ENCODE measurements around the gene BAX. TPM values are rescaled to one million over a fixed set of nuclear protein-coding genes. Genes with fewer than 3 reads are reported as not detected.
A peak's percentile ranks its signal among the peaks of the same experiment; 100 is the strongest.

BAX gene
- total and polyA plus RNA-seq, 9 of the 15 experiments (the other 6 are each of a cell fraction or from before 2014, with no cell fraction given), result 3.2 to 95.4 (median 44.5) TPM

DNA sequence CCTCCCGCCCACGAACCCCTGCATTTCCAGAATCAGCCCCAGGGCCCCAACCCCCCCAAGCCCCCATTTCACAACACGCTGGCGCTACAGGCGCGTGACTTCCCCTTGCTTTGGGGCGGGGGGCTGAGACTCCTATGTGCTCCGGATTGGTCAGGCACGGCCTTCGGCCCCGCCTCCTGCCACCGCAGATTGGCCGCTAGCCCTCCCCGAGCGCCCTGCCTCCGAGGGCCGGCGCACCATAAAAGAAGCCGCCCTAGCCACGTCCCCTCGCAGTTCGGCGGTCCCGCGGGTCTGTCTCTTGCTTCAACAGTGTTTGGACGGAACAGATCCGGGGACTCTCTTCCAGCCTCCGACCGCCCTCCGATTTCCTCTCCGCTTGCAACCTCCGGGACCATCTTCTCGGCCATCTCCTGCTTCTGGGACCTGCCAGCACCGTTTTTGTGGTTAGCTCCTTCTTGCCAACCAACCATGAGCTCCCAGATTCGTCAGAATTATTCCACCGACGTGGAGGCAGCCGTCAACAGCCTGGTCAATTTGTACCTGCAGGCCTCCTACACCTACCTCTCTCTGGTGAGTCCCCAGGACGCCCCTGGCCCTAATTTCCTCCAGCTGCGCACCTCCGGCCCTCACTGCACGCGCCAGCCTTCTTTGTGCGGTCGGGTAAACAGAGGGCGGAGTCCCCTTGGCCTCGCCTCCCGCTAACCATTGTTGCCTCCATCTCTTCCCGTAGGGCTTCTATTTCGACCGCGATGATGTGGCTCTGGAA is 10.5 kb downstream of the BAX start, which contains the start of gene FTL (continued):
- TF ChIP-seq SETDB1 (IDR thresholded peaks at IDR 0.05; ENCODE audit: low read length) (no peak), CEBPG (CRISPR knock-in tag; IDR thresholded peaks at IDR 0.05) (peak; percentile 50; the same call in 1 of the 2 replicates), CEBPG (tag; conservative IDR thresholded peaks at IDR 0.05 in 1 of 2, IDR thresholded peaks at IDR 0.05 in 1 of 2) (peak; percentile 76 to 85; a peak in 3 of 4 replicates), GTF2A2 (tag; IDR thresholded peaks at IDR 0.05) (peak; percentile 94), ERF (CRISPR knock-in tag; IDR thresholded peaks at IDR 0.05) (peak; percentile 16; the same call in 1 of the 2 replicates), SRSF1 (IDR thresholded peaks at IDR 0.05; ENCODE audit: low read depth, low read length) (no peak), ZNF347 (CRISPR knock-in tag; IDR thresholded peaks at IDR 0.05; ENCODE audit: low read depth) (no peak), EP300 (IDR thresholded peaks at IDR 0.05; ENCODE audit: low read length) (peak; percentile 36; the same call in 1 of the 2 replicates), MTA3 (IDR thresholded peaks at IDR 0.05; ENCODE audit: borderline replicate concordance) (peak; percentile 100), MCM5 (IDR thresholded peaks at IDR 0.05; ENCODE audit: low read depth) (no peak), ZNF79 (CRISPR knock-in tag; IDR thresholded peaks at IDR 0.05; ENCODE audit: low read depth) (no peak), ZNF23 (CRISPR knock-in tag; IDR thresholded peaks at IDR 0.05) (no peak), BRF1 (IDR thresholded peaks at IDR 0.05; ENCODE audit: borderline replicate concordance, extremely low read depth, insufficient read length) (no peak), SIN3A (IDR thresholded peaks at IDR 0.05; ENCODE audit: borderline replicate concordance in 2 of 2, control insufficient read depth in 1 of 2, low read depth in 2 of 2, low read length in 2 of 2) (peak; percentile 45 to 64; a peak in 3 of 4 replicates), ARID1B (IDR thresholded peaks at IDR 0.05) (peak; percentile 38; the same call in 1 of the 2 replicates), ADNP (tag; IDR thresholded peaks at IDR 0.05) (no peak), SNRNP70 (optimal IDR thresholded peaks at IDR 0.05; ENCODE audit: low read depth, low read length) (no peak), SIN3B (IDR thresholded peaks at IDR 0.05; ENCODE audit: low read depth) (no peak)
- TF ChIP-seq, protein P1, sequence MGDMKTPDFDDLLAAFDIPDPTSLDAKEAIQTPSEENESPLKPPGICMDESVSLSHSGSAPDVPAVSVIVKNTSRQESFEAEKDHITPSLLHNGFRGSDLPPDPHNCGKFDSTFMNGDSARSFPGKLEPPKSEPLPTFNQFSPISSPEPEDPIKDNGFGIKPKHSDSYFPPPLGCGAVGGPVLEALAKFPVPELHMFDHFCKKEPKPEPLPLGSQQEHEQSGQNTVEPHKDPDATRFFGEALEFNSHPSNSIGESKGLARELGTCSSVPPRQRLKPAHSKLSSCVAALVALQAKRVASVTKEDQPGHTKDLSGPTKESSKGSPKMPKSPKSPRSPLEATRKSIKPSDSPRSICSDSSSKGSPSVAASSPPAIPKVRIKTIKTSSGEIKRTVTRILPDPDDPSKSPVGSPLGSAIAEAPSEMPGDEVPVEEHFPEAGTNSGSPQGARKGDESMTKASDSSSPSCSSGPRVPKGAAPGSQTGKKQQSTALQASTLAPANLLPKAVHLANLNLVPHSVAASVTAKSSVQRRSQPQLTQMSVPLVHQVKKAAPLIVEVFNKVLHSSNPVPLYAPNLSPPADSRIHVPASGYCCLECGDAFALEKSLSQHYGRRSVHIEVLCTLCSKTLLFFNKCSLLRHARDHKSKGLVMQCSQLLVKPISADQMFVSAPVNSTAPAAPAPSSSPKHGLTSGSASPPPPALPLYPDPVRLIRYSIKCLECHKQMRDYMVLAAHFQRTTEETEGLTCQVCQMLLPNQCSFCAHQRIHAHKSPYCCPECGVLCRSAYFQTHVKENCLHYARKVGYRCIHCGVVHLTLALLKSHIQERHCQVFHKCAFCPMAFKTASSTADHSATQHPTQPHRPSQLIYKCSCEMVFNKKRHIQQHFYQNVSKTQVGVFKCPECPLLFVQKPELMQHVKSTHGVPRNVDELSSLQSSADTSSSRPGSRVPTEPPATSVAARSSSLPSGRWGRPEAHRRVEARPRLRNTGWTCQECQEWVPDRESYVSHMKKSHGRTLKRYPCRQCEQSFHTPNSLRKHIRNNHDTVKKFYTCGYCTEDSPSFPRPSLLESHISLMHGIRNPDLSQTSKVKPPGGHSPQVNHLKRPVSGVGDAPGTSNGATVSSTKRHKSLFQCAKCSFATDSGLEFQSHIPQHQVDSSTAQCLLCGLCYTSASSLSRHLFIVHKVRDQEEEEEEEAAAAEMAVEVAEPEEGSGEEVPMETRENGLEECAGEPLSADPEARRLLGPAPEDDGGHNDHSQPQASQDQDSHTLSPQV (IDR thresholded peaks at IDR 0.05), result no peak
- TF ChIP-seq, protein P2, sequence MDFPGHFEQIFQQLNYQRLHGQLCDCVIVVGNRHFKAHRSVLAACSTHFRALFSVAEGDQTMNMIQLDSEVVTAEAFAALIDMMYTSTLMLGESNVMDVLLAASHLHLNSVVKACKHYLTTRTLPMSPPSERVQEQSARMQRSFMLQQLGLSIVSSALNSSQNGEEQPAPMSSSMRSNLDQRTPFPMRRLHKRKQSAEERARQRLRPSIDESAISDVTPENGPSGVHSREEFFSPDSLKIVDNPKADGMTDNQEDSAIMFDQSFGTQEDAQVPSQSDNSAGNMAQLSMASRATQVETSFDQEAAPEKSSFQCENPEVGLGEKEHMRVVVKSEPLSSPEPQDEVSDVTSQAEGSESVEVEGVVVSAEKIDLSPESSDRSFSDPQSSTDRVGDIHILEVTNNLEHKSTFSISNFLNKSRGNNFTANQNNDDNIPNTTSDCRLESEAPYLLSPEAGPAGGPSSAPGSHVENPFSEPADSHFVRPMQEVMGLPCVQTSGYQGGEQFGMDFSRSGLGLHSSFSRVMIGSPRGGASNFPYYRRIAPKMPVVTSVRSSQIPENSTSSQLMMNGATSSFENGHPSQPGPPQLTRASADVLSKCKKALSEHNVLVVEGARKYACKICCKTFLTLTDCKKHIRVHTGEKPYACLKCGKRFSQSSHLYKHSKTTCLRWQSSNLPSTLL (IDR thresholded peaks at IDR 0.05), result no peak
- TF ChIP-seq, protein P3, sequence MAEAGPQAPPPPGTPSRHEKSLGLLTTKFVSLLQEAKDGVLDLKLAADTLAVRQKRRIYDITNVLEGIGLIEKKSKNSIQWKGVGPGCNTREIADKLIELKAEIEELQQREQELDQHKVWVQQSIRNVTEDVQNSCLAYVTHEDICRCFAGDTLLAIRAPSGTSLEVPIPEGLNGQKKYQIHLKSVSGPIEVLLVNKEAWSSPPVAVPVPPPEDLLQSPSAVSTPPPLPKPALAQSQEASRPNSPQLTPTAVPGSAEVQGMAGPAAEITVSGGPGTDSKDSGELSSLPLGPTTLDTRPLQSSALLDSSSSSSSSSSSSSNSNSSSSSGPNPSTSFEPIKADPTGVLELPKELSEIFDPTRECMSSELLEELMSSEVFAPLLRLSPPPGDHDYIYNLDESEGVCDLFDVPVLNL (CRISPR knock-in tag; IDR thresholded peaks at IDR 0.05; ENCODE audit: low read depth), result peak; percentile 32; the same call in 1 of the 2 replicates
